HepG2 (cell line): Measurements from ENCODE around the gene SLC7A10. TPM values are rescaled to one million over a fixed set of nuclear protein-coding genes. Genes with fewer than 3 reads are reported as not detected.

Experiments used
- ATAC-seq: fragments of 200-7000 bp; cut with Tn5 transposase; 3 replicates; pipeline ENCODE4 v1.9.1; 2020; ENCODE audit warnings: mild to moderate bottlenecking, moderate library complexity
- BruUV-seq: library from RNA; stranded (reverse); fragments of 400-500 nt; replicated peaks from 2 replicates; lab custom pipeline; 2021; lab: Mats Ljungman, UMichigan
- CTCF ChIA-PET: fragments of 300-600 bp; formaldehyde crosslinking; extraction: SDS; loops from one replicate; lab custom pipeline; 2021; ENCODE audit warnings: low total read pairs, inconsistent platforms, low intra/inter-chr PET ratio; lab: Yijun Ruan, JAX
- POLR2A ChIA-PET: fragments of 350-600 bp; sonication (Branson Sonifier 250); formaldehyde crosslinking; loops from one replicate; lab custom pipeline; 2020; ENCODE audit warnings: antibody characterized with exemption, inconsistent platforms; lab: Yijun Ruan, JAX
- DNase-seq: peaks from one replicate; pipeline ENCODE4 v3.0.0-alpha.2; 2015; ENCODE audit warnings: low spot score
- FAIRE-seq: peaks from 3 replicates; lab custom pipeline; 2011; peaks lifted over from hg19 to GRCh38; lab: Jason Lieb, UNC
- H2AFZ ChIP-seq: one replicate; pipeline ENCODE4 v1.6.1; 2011; ENCODE audit warnings: low read length, inconsistent platforms
- H3K27ac ChIP-seq: fragments of 300-600 bp; 3 replicates; pipeline ENCODE4 v1.8.0; 2011; ENCODE audit warnings: mixed run types, mild to moderate bottlenecking, mixed read lengths, low read length, inconsistent platforms; ENCODE audit not compliant: insufficient read depth; ENCODE audit errors: extremely low read length
- H3K27me3 ChIP-seq, 2 experiments: fragments of 200-600 bp in 1 of 2; 2 replicates in 1 of 2; 3 replicates in 1 of 2; pipeline versions ENCODE4 v1.6.0 to v1.8.0; 2011; ENCODE audit warnings: low read length in 2 of 2, mild to moderate bottlenecking in 2 of 2, moderate library complexity in 2 of 2, inconsistent platforms in 1 of 2; ENCODE audit not compliant: insufficient read depth in 2 of 2, control insufficient read depth in 1 of 2
- H3K36me3 ChIP-seq, 2 experiments: fragments of 200-600 bp in 1 of 2; replicated peaks in 1 of 2; 2 replicates in 1 of 2; 3 replicates in 1 of 2; pipeline versions ENCODE4 v1.5.1 to v1.8.0; 2011; ENCODE audit warnings: low read length in 2 of 2, inconsistent platforms in 1 of 2; ENCODE audit not compliant: insufficient read depth in 2 of 2, control insufficient read depth in 1 of 2
- H3K4me1 ChIP-seq: 2 replicates; pipeline ENCODE4 v1.5.1; 2012; ENCODE audit warnings: low read length, inconsistent platforms; ENCODE audit not compliant: insufficient read depth
- H3K4me2 ChIP-seq: 2 replicates; pipeline ENCODE4 v1.6.0; 2011; ENCODE audit warnings: low read depth, low read length, inconsistent platforms
- H3K4me3 ChIP-seq, 3 experiments: fragments of 200-600 bp in 1 of 3; sonication (generic), shearing (Covaris generic) in 1 of 3; replicated peaks in 1 of 3; 2 replicates each; pipeline ENCODE4 v1.5.1; 2011 to 2016; ENCODE audit warnings: low read length in 3 of 3, inconsistent platforms in 2 of 3, low read depth in 2 of 3, mild to moderate bottlenecking in 2 of 3, control low read depth in 1 of 3, mixed read lengths in 1 of 3; ENCODE audit not compliant: insufficient read depth in 1 of 3
- H3K79me2 ChIP-seq: one replicate; pipeline ENCODE4 v1.6.1; 2011; ENCODE audit warnings: low read length, inconsistent platforms; ENCODE audit not compliant: insufficient read depth
- H3K9ac ChIP-seq: 2 replicates; pipeline ENCODE4 v1.6.0; 2011; ENCODE audit warnings: mild to moderate bottlenecking, low read depth, low read length, inconsistent platforms; ENCODE audit not compliant: insufficient read depth
- H3K9me3 ChIP-seq: 2 replicates; pipeline ENCODE4 v1.5.1; 2012; ENCODE audit warnings: mild to moderate bottlenecking, low read length
- H4K20me1 ChIP-seq: 2 replicates; pipeline ENCODE4 v1.6.0; 2011; ENCODE audit warnings: inconsistent platforms, mild to moderate bottlenecking, low read length, moderate library complexity; ENCODE audit not compliant: insufficient read depth
- AGO2 ChIP-seq: fragments of 200-400 bp; formaldehyde crosslinking; optimal IDR thresholded peaks from 2 replicates; pipeline ENCODE3; 2017; ENCODE audit warnings: mild to moderate bottlenecking, low read depth, low read length, moderate library complexity
- ARID3A ChIP-seq: IDR thresholded peaks from 2 replicates; pipeline ENCODE4 v1.6.1; 2012; ENCODE audit warnings: low read depth, low read length, improper control_type of control experiment
- FOSL2 ChIP-seq: sonication (generic); formaldehyde crosslinking; IDR thresholded peaks from 2 replicates; pipeline ENCODE4 v1.4.0; 2020; ENCODE audit warnings: missing genetic modification reagents
- FOXK2 ChIP-seq: fragments of 450-650 bp; IDR thresholded peaks from 2 replicates; pipeline ENCODE4 v1.6.1; 2016
- HIC2 ChIP-seq: sonication (generic); formaldehyde crosslinking; IDR thresholded peaks from 2 replicates; pipeline ENCODE4 v1.9.0; 2022; ENCODE audit warnings: low read depth, missing genetic modification reagents
- IKZF5 ChIP-seq: IDR thresholded peaks from 2 replicates; pipeline ENCODE4 v1.6.1; 2018; ENCODE audit warnings: missing genetic modification reagents, mild to moderate bottlenecking, missing compliant biosample characterization
- JUNB ChIP-seq: sonication (generic); formaldehyde crosslinking; IDR thresholded peaks from 2 replicates; pipeline ENCODE4 v1.8.0; 2022; ENCODE audit warnings: missing genetic modification reagents, mild to moderate bottlenecking, borderline replicate concordance
- KLF15 ChIP-seq: sonication (generic); formaldehyde crosslinking; IDR thresholded peaks from 2 replicates; pipeline ENCODE4 v1.8.1; 2023; ENCODE audit warnings: borderline replicate concordance, mild to moderate bottlenecking, inconsistent platforms, missing genetic modification reagents, mixed read lengths
- NONO ChIP-seq, 2 experiments: fragments of 450-650 bp in 1 of 2; sonication (generic) in 1 of 2; formaldehyde crosslinking in 1 of 2; IDR thresholded peaks in 1 of 2; conservative IDR thresholded peaks in 1 of 2; 2 replicates each; pipeline versions ENCODE4 v1.6.1 to v1.8.0; 2017 to 2022; ENCODE audit warnings: mild to moderate bottlenecking in 1 of 2, missing genetic modification reagents in 1 of 2, moderate library complexity in 1 of 2
- PATZ1 ChIP-seq: sonication (generic); formaldehyde crosslinking; IDR thresholded peaks from 2 replicates; pipeline ENCODE4 v1.4.0; 2020; ENCODE audit warnings: missing genetic modification reagents
- POLR2AphosphoS5 ChIP-seq: IDR thresholded peaks from 2 replicates; pipeline ENCODE4 v1.6.1; 2012; ENCODE audit warnings: low read depth, low read length
- SMYD3 ChIP-seq: sonication (generic); formaldehyde crosslinking; IDR thresholded peaks from 2 replicates; pipeline ENCODE4 v1.8.1; 2023; ENCODE audit warnings: mild to moderate bottlenecking, missing genetic modification reagents
- ZNF251 ChIP-seq: sonication (generic); formaldehyde crosslinking; IDR thresholded peaks from 2 replicates; pipeline ENCODE4 v1.9.0; 2021; ENCODE audit warnings: mild to moderate bottlenecking, missing genetic modification reagents
- ZNF513 ChIP-seq: sonication (generic); formaldehyde crosslinking; conservative IDR thresholded peaks from 2 replicates; pipeline ENCODE4 v1.5.0; 2020; ENCODE audit warnings: missing genetic modification reagents
- ZNF737 ChIP-seq: sonication (generic); formaldehyde crosslinking; IDR thresholded peaks from 2 replicates; pipeline ENCODE4 v1.5.0; 2020; ENCODE audit warnings: missing genetic modification reagents, mild to moderate bottlenecking, borderline replicate concordance
- WGBS: methylation state at CpG from one replicate; pipeline ENCODE4 v1.1.6; 2017; ENCODE audit warnings: low lambda C conversion rate; 5-methylcytosine and 5-hydroxymethylcytosine counted together
- in situ Hi-C: cut with HindIII; loops from 2 replicates; pipeline ENCODE4 v1.10.0; 2017; ENCODE audit warnings: low pct_unique_long_range_greater_than_20kb; ENCODE audit not compliant: extremely low pct_ligation_motif_present
- intact Hi-C: fragments of 100-400 bp; cut with micrococcal nuclease; formaldehyde crosslinking; loops from one replicate; pipeline ENCODE4 v1.10.0; 2022; ENCODE audit not compliant: unreplicated experiment
- polyA plus RNA-seq, 8 experiments: library from polyadenylated mRNA; depleted of rRNA in 3 of 8; stranded (reverse) in 7 of 8; unstranded in 1 of 8; fragments of >200 nt; fragmentation: Illumina TruSeq in 4 of 8; extraction: Trizol in 4 of 8; gene quantifications; 2 replicates each; pipeline versions ENCODE4 v1.2.1 to v1.2.3, GENCODE V29; 2011 to 2016; ENCODE audit warnings: low read depth in 4 of 8, missing spikeins in 1 of 8, mixed read lengths in 1 of 8; ENCODE audit not compliant: insufficient read depth in 1 of 8
- total RNA-seq, 5 experiments: library from RNA; depleted of rRNA; stranded (reverse); fragments of >200 nt; fragmentation: Illumina TruSeq; extraction: Trizol; gene quantifications; 2 replicates each; pipeline ENCODE4 v1.2.3, GENCODE V29; 2016; ENCODE audit warnings: low read depth in 1 of 5

Gene SLC7A10
- total and polyA plus RNA-seq, 2 of the 13 experiments (the other 11 are each of a cell fraction or from before 2014, with no cell fraction given), result 1.1 to 2.2 TPM

GRCh38 chr19:33163481-33163880, 62.2 kb downstream of the SLC7A10 start:
- DNase-seq (no peak), FAIRE-seq (no peak), ATAC-seq (no peak)
- WGBS, result 81% methylated on average over 6 of the region's 6 CpGs
- in situ Hi-C loops (no loop called here), intact Hi-C loops (no loop called here)
- no peaks in the 10 kb centered on the region for H3K36me3 ChIP-seq
- H4K20me1 ChIP-seq, result no peaks in the 10 kb centered on the region
- H3K4me3 ChIP-seq, result no peak overlapping the region
- H2AFZ ChIP-seq, result no peak overlapping the region
- POLR2A ChIA-PET, result no interaction called here
- H3K9ac ChIP-seq, result no peak overlapping the region
- CTCF ChIA-PET, result no interaction called here
- peaks cover 8% of the 10 kb centered on the region for H3K9me3 ChIP-seq
- BruUV-seq, result no TSS peak
- no peaks in the 10 kb centered on the region for H3K27me3 ChIP-seq
- TF ChIP-seq HIC2 (no peak), NONO (IDR thresholded peaks at IDR 0.05) (no peak), NONO (CRISPR knock-in tag; conservative IDR thresholded peaks at IDR 0.05) (no peak), ARID3A (no peak), ZNF737 (CRISPR knock-in tag) (no peak), FOSL2 (CRISPR knock-in tag) (no peak), IKZF5 (CRISPR knock-in tag) (no peak), KLF15 (no peak), PATZ1 (CRISPR knock-in tag) (no peak), SMYD3 (CRISPR knock-in tag) (no peak), AGO2 (no peak), FOXK2 (no peak), ZNF513 (CRISPR knock-in tag) (no peak), JUNB (CRISPR knock-in tag) (no peak), POLR2AphosphoS5 (no peak), ZNF251 (CRISPR knock-in tag) (no peak)
- no peaks in the 10 kb centered on the region for H3K79me2 ChIP-seq
- no peak overlapping the region for H3K4me2 ChIP-seq
- peaks cover 28% of the 10 kb centered on the region for H3K4me1 ChIP-seq
- H3K27ac ChIP-seq, result no peak overlapping the region
